Cardiac fibroblast (primary cell): ENCODE measurements around the gene RIMS1.

Experiments used
- DNase-seq, 2 donors: peaks; one replicate each; pipeline versions ENCODE4 v3.0.0 to v3.0.0-alpha.2; 2010; ENCODE audit warnings: low read depth in 2 of 2
- H3K4me3 ChIP-seq, 2 donors: replicated peaks in 1 of 2; 1 replicate in 1 of 2; 2 replicates in 1 of 2; pipeline ENCODE4 v1.5.1; 2011; ENCODE audit warnings: low read depth in 2 of 2, low read length in 2 of 2, mild to moderate bottlenecking in 2 of 2, moderate library complexity in 1 of 2
- TF ChIP-seq, protein P1 (sequence below): IDR thresholded peaks from one replicate; pipeline ENCODE4 v1.5.1; 2011; ENCODE audit warnings: low read depth, mild to moderate bottlenecking, low read length, inconsistent platforms

The RIMS1 gene

DNA sequence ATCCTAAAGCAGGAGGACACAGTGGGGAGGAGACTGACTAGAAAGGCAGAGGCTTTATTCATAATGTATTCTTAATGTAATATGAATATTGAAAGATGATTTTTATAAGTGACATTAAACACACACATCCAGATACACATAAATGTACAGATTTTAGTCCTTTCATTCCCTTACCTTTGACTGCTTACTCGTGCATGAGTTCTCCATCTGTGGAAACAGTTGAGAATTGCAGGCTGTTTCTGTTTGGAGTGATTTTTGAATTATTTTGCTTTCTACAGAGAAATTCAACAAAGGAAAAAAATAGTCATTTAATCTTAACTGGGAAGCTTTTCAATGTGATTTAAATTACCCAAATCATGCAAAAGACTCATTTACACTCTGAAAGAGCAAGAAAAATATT is 136.5 kb downstream of the RIMS1 start:
- TF ChIP-seq, protein P1, sequence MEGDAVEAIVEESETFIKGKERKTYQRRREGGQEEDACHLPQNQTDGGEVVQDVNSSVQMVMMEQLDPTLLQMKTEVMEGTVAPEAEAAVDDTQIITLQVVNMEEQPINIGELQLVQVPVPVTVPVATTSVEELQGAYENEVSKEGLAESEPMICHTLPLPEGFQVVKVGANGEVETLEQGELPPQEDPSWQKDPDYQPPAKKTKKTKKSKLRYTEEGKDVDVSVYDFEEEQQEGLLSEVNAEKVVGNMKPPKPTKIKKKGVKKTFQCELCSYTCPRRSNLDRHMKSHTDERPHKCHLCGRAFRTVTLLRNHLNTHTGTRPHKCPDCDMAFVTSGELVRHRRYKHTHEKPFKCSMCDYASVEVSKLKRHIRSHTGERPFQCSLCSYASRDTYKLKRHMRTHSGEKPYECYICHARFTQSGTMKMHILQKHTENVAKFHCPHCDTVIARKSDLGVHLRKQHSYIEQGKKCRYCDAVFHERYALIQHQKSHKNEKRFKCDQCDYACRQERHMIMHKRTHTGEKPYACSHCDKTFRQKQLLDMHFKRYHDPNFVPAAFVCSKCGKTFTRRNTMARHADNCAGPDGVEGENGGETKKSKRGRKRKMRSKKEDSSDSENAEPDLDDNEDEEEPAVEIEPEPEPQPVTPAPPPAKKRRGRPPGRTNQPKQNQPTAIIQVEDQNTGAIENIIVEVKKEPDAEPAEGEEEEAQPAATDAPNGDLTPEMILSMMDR, result no peak
- DNase-seq, result no peak
- H3K4me3 ChIP-seq, result no peak overlapping the region

DNA sequence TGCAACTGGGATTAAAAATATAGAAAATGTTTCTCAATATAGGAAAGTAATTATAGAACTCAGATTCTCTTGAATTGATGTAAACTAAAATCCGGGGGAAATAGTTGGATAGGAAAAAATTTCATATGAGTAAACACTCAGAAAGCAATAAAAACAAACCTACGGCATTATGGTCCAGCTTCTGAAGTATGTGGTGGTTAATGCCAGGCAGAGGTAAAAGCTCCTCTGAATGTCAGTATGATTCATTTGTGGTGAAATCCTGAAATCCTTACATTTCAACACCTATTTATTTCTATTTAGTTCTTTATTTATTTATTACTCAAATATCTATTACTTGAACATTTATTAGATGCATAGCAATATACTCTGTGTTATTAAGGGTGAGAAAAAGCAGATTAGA is 145.1 kb downstream of the RIMS1 start:
- TF ChIP-seq, protein P1, result no peak
- DNase-seq, result peak in 1 of 2 donors; percentile 37
- H3K4me3 ChIP-seq, result no peak overlapping the region

DNA sequence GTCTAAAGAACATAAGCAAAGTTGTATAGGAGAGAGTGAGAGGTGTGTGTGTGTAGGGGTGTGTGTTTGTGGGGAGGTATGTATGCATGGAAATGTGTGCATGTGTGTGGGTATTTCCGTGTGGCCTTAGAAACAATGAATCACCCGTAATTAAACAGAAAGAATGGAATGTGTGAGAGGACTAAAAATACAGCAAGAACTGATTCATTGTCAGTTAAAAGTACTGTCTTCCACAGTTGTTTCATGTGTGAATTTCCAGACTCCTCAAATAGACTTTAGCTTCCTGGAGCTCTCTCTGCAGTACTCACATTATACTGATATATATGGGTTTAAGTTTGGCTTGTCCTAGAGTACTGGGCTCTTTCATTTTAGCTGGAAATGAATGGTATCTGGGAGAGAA is 145.7 kb downstream of the RIMS1 start:
- no peak overlapping the region for H3K4me3 ChIP-seq
- TF ChIP-seq, protein P1, result no peak
- peak in 1 of 2 donors; percentile 3 for DNase-seq

DNA sequence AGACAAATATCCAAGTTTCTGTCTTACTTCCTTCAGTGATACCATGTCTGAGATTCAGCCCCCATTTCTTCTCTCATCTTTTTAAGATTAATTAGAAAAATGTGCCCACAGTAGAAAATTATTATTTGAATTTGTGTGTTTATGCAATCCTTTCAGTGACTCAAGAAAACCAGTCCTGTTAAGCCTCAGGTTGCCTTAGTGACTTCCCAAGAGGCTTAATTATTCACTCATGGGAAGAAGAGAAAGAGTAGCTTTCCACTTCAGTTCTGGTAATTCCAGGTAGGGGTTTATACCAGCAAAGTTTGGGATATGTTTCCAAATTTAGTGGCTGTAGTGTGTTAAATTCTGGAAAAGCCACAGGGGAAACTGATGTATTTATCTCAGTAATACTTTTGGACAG is 149.1 kb downstream of the RIMS1 start:
- TF ChIP-seq, protein P1, result no peak
- no peak for DNase-seq
- no peak overlapping the region for H3K4me3 ChIP-seq

DNA sequence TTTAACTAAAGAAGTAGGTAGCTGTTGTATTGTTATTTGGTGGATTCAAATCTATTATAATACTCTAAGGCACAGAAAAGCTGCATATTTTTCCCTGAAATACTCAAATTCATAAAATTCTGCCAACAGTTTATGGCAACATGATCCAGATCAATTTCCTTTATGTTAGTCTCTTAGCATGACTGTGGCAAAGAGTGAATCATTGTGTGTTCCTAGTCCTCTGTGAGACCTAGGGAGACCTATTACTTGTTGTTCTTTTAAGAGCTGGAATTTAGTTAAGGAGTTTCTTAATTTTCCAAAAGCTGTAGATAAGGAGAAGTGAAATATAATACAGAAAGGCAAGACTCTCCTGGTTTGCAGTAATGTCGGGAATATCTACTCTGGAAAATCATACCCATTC is 149.6 kb downstream of the RIMS1 start:
- DNase-seq, result no peak
- no peak overlapping the region for H3K4me3 ChIP-seq
- TF ChIP-seq, protein P1, result no peak

DNA sequence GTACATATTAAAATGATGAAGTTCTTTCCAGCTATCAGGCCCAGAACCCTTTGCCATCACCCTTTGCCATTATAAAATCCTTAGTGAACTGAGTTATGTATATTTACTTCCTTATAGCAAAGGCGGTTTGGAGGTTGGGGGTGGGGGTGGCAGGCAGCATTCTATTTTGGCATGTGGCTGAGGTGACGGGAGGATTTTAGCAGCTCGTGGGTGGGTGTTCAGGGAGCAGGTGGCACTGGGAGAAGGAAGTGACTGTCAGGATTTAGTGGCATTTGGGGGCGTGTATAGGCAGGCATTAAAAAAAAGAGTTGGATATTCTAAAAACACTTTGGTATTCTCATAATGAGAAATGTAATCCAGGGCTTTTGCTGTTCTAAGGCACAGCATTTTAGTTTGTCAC is 150.7 kb downstream of the RIMS1 start:
- no peak for DNase-seq
- TF ChIP-seq, protein P1, result no peak

DNA sequence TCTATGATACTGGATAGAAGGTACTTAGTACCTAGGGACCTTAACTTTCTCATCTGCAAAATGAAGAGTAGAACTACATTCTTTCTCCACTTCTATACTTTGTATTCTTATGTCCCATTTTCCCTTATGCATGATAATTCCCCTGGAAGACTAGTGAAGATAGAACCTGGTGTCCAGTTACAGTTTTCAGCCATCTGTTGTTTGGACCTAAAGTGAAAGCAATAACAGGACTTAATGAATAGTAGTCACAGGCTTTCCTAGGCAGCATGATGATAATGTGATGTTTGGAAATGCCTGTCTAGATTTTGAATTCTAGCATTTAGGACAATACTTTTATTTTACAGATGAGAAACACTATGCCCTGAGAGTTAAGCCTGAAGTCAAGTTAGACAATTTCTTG is 153.8 kb downstream of the RIMS1 start:
- TF ChIP-seq, protein P1, result no peak
- no peak overlapping the region for H3K4me3 ChIP-seq
- DNase-seq, result no peak

More for the DNA sequence above, 150.7 kb downstream of the RIMS1 start:
- no peak overlapping the region for H3K4me3 ChIP-seq
